Thoracic aorta (tissue), 2 donors: ENCODE results near the gene ATE1. TPM values are rescaled to one million over a fixed set of nuclear protein-coding genes. Genes with fewer than 3 reads are reported as not detected.

Source experiments
- ATAC-seq: fragments of 150-250 bp; one replicate; pipeline ENCODE4 v1.8.0; 2017; ENCODE audit warnings: low read depth; ENCODE audit not compliant: insufficient number of reproducible peaks, low FRiP score
- DNase-seq: peaks from one replicate; pipeline ENCODE4 v3.0.0-alpha.2; 2020; ENCODE audit warnings: low spot score
- H3K27ac ChIP-seq, 2 donors: fragments of 200-600 bp; sonication (generic); 1 replicate in 1 of 2; 2 replicates in 1 of 2; pipeline ENCODE4 v1.5.1; 2016; ENCODE audit warnings: mild to moderate bottlenecking in 2 of 2, moderate library complexity in 2 of 2
- H3K27me3 ChIP-seq: fragments of 200-600 bp; sonication (generic); replicated peaks from 2 replicates; pipeline ENCODE4 v1.6.0; 2016; ENCODE audit warnings: mild to moderate bottlenecking; ENCODE audit not compliant: insufficient read depth
- H3K36me3 ChIP-seq: fragments of 200-600 bp; sonication (generic); one replicate; pipeline ENCODE4 v1.5.1; 2016
- H3K4me1 ChIP-seq, 2 donors: fragments of 200-600 bp; sonication (generic); 1 replicate in 1 of 2; 2 replicates in 1 of 2; pipeline versions ENCODE4 v1.5.1 to v1.6.0; 2016; ENCODE audit warnings: low read depth in 2 of 2, mild to moderate bottlenecking in 1 of 2; ENCODE audit not compliant: control insufficient read depth in 1 of 2
- H3K4me3 ChIP-seq: fragments of 200-600 bp; sonication (generic); 2 replicates; pipeline ENCODE4 v1.5.1; 2016; ENCODE audit warnings: mild to moderate bottlenecking
- H3K9me3 ChIP-seq: fragments of 200-600 bp; sonication (generic); 2 replicates; pipeline ENCODE4 v1.5.1; 2016
- CTCF ChIP-seq: fragments of 200-600 bp; sonication (generic); IDR thresholded peaks from one replicate; pipeline ENCODE4 v1.5.1; 2019; ENCODE audit warnings: antibody characterized with exemption
- total RNA-seq, 2 donors: library from RNA; depleted of rRNA; stranded (reverse); fragments of >200 nt; gene quantifications; one replicate each; pipeline versions ENCODE4 v1.1.0 to v1.2.3, GENCODE V29; 2016

The ATE1 gene
- total RNA-seq, 2 donors from 2014 or later = 14.8 to 27.4 TPM

GRCh38 chr10:121715969-121716368 is 211.9 kb downstream of the ATE1 start:
- TF ChIP-seq CTCF = no peak

GRCh38 chr10:121715076-121715475 is 212.8 kb downstream of the ATE1 start:
- Histone ChIP-seq H3K27ac (no peak overlapping the region), H3K4me1 (no peaks in the 10 kb centered on the region), H3K36me3 (no peaks in the 10 kb centered on the region), H3K4me3 (no peak overlapping the region), H3K27me3 (no peaks in the 10 kb centered on the region), H3K9me3 (no peaks in the 10 kb centered on the region)
- TF ChIP-seq CTCF = no peak
- ATAC-seq = no peak
- no peak for DNase-seq

More at GRCh38 chr10:121715969-121716368, 211.9 kb downstream of the ATE1 start:
- no peak for DNase-seq
- no peaks in the 10 kb centered on the region for H3K36me3 ChIP-seq
- no peak overlapping the region for H3K4me3 ChIP-seq
- no peaks in the 10 kb centered on the region for H3K4me1 ChIP-seq
- ATAC-seq = no peak
- no peaks in the 10 kb centered on the region for H3K27me3 ChIP-seq
- H3K27ac ChIP-seq = no peak overlapping the region
- no peaks in the 10 kb centered on the region for H3K9me3 ChIP-seq

GRCh38 chr10:121713486-121713885 is 214.3 kb downstream of the ATE1 start:
- no peak overlapping the region for H3K4me3 ChIP-seq
- no peak for DNase-seq
- TF ChIP-seq CTCF = no peak
- no peaks in the 10 kb centered on the region for H3K27me3 ChIP-seq
- H3K27ac ChIP-seq = no peak overlapping the region
- no peaks in the 10 kb centered on the region for H3K36me3 ChIP-seq
- no peaks in the 10 kb centered on the region for H3K9me3 ChIP-seq
- no peak for ATAC-seq
- H3K4me1 ChIP-seq = no peaks in the 10 kb centered on the region

GRCh38 chr10:121710971-121711370 is 216.9 kb downstream of the ATE1 start:
- no peak for ATAC-seq
- no peaks in the 10 kb centered on the region for H3K36me3 ChIP-seq
- DNase-seq = no peak
- no peaks in the 10 kb centered on the region for H3K27me3 ChIP-seq
- no peak for TF ChIP-seq CTCF
- no peak overlapping the region for H3K27ac ChIP-seq
- no peak overlapping the region for H3K4me3 ChIP-seq
- H3K4me1 ChIP-seq = no peaks in the 10 kb centered on the region
- no peaks in the 10 kb centered on the region for H3K9me3 ChIP-seq

- no peak for TF ChIP-seq CTCF
- Histone ChIP-seq H3K4me1 (no peaks in the 10 kb centered on the region), H3K27me3 (no peaks in the 10 kb centered on the region), H3K9me3 (no peaks in the 10 kb centered on the region), H3K4me3 (no peak overlapping the region), H3K36me3 (no peaks in the 10 kb centered on the region), H3K27ac (no peak overlapping the region)
- ATAC-seq = no peak
- DNase-seq = no peak
These were observed 217.6 kb downstream of the ATE1 start for GRCh38 chr10:121710207-121710606.
